GM21526 (cell line): Measurements from ENCODE around the gene ABHD17C.

ENCODE experiments used
- ATAC-seq: cut with Tn5 transposase; IDR thresholded peaks from one replicate; pipeline ENCODE4 v1.9.1; 2021; ENCODE audit warnings: moderate library complexity; ENCODE audit not compliant: unreplicated experiment, low FRiP score

Gene ABHD17C

GRCh38 chr15:80685628-80686027, 9.5 kb upstream of the ABHD17C start:
- ATAC-seq = no peak

DNA sequence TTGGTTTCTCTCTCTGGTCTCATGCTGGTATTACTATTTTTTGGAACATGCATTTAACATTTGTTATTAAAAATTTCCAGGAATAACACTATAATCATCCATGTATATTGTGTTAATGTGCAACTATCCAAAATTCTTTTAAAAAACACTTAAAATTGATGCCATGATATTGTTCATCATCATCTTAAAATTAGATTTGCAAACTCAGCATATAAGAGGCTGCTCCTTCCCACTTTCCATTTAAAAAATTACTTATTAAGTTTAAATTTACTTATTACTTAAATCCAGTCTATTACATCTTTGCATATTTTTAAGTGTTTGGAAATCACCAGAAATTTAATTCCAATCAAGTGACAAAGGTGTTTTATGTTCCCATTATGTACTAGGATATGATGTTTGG, 5.8 kb upstream of the ABHD17C start:
- no peak for ATAC-seq

DNA sequence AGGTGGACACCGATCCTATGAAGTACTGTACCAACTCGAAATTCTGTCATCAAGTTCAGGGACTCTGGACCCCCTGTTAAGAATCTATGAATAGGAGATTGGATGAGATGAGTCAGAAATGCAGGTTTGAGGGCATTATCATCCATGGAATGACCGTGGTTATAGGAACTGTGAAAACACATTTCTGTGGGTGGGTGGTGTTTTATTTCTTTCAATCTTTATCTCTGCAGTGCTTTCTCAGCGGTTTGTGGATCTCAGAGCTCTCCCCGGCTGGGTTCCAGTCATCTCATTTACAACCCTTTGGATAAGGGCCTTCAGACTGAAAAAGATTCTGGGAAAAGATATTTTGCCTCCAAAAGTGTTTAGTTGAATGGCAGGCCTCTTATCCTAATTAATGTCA, 5.4 kb upstream of the ABHD17C start:
- no peak for ATAC-seq

DNA sequence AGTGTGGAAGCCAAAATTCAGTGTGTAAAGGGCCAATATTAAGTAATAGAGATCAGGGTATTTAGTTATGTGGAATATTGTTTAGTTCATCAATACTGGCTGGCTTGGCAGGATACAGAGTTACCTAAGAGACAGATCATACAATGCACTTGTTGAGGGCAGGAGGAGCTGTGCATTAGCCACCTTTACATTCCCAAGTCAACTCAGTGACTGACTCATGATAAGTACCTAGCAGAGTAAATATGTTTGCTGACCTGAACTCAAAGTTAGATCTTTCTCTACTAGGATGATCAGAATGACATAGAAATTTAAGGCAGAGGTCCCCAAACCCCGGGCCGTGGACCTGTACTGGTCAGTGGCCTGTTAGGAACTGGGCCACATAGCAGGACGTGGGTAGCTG, 3.5 kb upstream of the ABHD17C start:
- no peak for ATAC-seq

DNA sequence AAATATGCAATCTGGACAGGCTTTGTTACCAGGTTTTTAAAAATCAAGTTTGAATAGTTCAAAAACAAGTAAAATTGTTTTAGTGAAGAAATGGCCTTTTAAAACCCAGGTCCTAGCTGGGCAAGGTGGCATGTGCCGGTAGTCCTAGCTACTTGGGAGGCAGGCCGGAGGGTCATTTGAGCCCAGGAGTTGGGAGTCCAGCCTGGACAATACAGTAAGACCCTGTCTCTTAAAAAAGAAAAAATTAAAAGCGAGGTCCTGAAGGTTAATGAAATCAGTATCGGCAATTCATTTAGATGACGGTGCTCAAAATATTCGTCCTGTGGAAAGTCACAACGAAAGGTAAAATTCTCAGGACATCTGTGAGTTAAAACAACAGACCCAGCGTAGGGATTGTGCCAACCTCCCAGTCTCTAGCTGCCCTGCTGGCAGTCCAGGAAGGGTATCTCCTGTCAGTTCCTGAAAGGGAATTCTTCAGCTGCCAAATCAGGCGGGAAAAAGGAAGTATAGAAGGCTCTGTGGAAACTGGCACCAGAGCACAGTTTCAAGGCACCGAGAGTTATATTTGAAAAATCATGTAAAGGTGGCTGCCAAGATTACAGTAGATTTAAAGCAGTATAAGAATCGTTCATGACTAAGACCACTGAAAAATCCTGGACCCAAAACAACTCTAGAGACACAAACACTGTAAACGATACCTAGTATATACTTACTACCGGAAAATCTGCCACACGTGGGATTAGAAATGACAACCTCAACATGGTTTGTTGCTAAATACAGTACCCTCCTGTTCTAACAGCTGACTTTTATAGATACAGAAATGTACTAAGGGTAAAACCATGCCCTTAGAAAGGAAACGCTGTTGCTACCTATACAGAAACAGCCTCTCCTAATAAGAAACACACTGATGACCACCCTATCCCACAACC, 1.2 kb upstream of the ABHD17C start:
- no peak for ATAC-seq

DNA sequence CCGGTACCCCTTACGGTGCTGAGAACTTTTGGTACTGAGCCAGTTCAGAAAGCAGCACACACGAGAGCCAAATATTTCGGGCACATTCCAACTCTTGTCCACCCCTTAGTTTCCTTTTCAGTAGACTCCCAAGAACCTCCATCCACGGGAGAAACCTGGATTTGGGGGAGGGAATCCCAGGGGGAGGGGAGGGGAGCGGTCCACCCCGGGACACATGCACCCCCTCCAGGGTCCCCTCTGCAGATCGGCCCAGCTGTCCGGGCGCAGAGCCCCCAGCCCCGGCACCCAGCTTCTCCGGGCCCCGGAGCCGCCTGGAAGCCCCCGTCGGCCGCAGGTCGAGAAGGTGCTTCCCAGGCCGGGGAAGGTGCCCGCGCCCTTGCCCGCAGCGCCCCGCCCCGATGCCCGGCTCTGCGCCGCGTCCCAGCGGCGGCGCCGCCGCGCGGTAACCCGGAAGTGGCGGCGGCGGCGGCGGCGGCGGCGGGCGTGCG, 455 bp upstream of the ABHD17C start:
- ATAC-seq = peak; percentile 24

DNA sequence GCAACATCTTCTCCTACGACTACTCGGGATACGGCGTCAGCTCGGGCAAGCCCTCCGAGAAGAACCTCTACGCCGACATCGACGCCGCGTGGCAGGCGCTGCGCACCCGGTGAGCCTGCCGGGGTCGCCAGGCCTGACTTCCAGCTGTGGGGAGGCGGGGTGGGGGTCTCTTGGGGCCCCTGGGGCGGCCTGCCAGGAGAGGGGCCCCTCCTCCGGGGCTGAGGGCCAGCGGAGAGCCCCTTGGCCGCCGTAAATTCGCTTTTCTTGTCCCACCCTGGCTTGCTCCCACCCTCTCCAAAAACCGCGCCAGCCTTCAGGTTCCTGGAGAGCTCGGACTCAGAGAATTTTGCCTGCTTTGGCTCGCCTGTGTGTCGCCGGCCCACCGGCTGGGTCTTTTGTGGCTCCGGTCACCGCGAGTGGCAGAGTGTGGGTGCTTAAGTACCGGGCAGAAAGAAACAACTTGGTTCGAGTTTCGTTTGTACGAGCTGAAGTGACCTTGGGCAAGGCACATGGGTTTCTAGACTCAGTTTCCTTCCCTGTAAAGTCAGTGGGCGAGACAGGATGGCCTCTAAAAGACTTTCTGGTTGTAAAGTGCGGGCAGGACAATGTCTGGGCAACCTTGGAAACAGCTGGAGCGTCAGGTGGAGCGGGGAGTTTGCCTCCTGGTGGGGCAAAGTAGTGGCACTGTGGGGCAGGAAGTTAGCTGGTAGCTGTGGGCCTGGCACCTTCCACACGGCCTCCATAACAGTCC, 976 bp downstream of the ABHD17C start:
- ATAC-seq = no peak

DNA sequence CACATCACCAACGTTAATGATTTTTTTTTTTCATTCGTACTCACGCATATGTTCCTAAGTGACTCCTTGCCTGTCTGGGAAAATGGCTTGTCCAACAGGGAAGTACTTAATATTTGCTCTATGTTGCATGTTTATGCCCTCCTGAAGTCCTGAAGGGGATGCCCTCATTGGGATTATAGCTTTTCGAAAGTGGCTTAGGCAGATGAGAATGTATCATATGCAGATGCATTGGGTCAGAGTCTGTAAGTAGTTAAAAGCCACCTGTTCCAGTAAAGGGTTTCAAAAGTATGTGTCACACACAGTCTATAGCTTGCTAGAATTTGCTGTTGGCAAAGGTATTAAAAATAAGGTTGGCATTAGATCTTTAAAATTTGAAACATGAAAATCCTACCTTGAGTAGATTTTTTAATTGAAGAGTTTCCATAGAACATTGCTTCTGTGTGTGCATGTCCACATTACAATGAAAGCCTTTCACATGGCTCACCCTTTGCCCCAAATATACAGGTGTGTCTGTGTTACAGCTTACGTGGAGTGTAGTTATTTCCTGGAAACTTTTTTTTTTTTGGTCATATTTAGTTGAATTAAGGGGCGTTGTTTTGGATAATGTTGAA, 2.1 kb downstream of the ABHD17C start:
- no peak for ATAC-seq

GRCh38 chr15:80698676-80699075, 3.6 kb downstream of the ABHD17C start:
- no peak for ATAC-seq

GRCh38 chr15:80699981-80700380, 4.9 kb downstream of the ABHD17C start:
- no peak for ATAC-seq

DNA sequence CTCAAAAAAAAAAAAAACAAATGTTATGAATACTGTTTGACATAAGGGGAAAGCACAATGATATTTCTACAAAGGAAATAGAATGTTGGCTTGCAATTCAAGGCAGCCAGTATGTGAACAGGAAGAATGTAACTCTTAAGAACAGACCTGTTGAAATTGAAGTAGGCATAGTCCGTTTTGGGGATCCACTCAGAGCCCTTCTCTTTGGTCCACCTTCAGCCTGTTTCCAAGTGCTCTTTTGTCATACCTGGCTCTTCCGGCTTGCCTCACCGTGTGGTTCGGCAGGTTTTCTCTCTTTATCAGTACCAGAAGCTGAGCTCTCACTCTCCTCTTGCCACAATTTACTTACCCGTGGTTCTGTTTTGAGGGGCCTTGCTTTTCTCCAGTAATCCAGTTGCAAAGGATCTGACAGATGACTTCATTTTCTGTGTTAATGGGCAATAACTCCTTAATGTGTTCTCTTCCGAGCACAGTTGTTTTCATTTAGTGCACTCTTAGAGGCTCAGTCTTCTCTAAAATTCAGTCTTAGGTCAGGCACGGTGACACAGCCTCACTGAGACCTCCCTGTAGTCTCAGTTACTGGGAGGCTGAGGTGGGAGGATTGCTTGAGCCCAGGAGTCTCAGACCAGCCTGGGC, 6.7 kb downstream of the ABHD17C start:
- ATAC-seq = no peak

DNA sequence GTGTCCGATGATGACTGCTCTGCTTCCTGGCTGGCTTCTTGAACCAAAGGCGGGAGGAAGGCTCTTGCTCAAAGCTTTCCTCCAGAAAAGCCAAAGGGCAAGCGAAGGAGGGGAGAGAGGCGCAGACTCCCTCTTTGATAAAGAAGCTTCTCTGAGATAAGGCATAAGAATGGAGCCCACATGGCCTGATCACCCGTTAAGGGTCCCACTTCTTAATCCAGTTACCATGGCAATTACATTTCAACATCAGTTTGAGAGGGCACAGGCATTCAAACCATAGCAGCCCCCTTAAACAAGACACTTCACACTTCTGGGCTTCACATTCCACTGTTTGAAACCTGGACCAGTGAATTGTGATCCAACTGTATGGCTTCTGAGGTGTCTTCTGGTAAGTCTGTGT, 8.0 kb downstream of the ABHD17C start:
- no peak for ATAC-seq

DNA sequence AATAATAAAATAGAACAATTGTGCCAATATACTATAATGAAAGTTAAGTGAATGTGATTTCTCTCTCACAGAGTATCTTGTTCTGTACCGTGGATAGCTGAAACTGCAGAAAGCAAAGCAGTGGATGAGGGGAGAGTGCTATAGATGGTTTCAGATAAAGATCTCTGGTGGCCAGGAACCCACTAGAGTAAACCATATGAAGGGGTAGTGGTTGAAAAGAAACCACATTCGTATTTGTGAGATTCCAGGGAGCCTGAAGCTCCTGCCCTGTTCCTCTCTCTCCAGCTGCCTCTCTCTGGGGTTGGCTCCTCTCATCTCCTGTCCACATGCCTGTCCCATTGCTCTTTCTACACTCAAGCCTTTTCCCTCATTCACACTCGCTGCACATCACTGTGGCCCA, 8.9 kb downstream of the ABHD17C start:
- no peak for ATAC-seq

DNA sequence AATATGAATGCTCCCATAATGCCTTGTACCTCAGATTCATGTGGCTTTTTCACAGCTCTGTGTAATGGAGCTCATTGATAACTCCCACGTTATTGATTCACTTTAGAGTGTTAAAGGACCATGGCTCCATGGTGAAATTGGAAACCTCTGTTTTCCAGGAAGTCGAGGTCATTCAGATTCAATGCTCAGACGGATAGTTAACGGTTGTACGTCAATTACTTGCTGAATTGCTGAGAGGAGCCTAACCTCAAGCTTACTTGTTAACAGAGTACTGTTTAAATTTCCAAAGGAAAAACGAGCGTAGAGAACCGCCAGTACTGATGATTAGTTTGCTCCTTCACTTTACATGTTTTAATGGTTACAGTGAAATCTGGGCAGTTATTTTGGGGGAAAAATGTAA, 11.1 kb downstream of the ABHD17C start:
- ATAC-seq = no peak

DNA sequence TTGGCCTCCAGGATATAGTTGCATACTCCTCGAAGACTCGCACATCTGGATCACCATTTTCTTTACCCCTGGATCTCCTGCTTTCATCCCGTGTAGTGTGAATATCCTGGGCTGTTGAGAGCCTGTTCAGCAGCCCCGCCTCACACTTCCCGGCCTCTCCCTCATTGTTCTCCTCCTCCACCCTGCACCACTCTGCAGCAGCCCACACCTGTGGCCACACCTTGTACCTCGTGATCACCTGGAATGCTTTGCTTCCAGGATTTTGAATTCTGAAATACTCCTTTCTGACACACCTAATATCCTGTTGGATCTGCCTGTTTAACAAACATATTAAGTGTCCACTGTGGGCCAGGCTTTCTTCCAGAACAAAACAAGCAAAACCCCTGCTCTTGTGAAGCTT, 14.4 kb downstream of the ABHD17C start:
- ATAC-seq = no peak

DNA sequence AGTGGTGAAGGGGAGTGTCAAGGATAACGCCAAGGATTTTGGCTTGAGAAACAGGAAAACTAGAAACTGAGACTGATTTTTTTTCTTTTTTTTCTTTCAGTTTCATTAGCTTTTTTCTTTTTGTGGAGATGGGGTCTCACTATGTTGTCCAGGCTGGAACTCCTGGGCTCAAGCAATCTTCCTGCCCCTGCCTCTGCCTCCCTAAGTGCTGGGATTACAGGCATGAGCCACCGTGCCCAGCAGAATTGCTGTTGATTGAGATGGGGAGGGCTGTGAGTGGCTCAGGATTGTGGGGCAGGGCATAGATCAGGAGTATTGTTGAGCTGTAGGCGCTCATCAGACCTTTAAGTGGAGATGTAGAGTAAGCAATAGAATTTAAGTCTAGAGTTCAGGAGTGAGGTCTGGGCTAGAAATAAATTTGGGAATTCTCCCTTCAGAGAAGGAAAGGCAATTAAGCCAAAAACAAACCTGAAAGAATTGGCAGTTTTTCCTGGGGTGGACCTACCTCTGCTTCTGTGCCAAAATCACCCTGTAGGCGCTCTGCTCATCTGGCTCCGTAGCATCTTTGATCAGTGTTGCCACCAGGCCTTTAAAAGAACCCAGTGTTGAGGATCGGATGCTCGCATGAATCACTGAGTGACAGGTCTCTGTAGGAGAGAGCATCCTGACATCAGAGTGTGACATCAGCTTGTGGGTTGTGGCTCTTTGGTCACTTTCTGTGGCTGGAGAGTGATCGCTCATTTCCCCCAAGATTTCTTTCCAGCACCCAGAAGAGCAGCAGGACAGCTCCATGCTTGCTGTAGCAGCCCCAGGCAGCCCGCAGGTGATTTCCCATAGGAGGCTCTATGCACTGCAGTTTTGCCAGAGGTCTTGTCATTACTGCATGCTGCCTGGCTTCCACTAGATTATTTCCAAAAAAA, 15.8 kb downstream of the ABHD17C start:
- ATAC-seq = no peak

GRCh38 chr15:80711886-80712285, 16.8 kb downstream of the ABHD17C start:
- ATAC-seq = no peak

DNA sequence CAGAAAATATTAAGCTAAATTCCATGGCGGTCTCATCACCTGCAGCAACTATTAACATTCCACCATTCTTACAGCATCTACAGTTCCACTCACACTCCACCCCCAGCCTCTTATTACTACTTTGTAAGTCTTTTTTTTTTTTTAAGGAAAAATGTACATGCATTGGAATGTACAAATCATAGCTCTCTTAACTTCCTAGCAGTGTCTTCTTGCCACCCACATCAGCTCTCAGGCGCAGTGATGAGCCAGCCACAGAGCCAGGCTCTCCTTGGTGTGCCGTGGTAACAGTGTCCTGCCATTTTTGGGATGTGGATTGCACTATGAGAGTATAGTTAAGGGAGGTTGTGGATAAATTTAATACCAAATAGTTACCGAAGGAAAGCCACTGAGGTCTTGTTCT, 17.8 kb downstream of the ABHD17C start:
- ATAC-seq = no peak

DNA sequence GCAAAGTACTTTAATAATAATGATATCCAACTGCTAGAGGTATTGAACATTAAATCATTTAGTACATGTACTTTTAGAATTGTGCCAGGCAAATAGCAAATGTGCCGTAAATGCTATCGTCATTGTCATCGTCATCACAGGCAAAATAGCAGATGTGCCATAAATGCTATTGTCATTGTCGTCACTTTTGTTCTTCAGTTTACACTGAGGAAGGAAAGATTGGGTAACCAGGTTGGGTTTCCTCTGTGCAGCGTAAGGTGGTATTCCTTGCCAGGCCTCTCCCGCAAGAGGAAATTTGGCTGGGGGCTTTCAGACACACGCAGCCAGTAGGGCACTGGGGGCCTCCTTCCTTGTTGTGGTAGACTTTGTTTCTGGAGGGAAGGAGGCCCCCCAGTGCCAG, 26.4 kb downstream of the ABHD17C start:
- ATAC-seq = no peak

DNA sequence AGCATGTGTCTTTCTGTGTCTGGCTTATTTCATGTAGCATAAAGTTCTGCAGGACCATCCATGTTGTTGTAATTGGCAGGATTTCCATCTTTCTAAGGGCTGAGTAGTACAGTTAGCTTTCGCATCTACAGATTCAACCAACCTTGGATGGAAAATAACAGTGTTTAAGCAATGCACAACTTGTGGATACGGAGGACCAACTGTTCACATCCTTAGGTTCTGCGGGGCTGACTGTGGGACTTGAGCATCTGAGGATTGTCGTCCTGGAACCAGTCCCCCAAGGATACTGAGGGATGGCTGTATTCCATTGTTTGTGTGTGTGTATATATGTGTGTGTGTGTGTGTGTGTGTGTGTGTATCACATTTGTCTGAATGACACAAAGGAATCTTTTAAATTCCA, 27.7 kb downstream of the ABHD17C start:
- ATAC-seq = no peak
